SK-N-SH treated with all-trans-retinoic acid at 6 μM for 48 hours (cell line): ENCODE results near the gene UBE4A.

Experiments
- ATAC-seq: fragments of 200-7000 bp; cut with Tn5 transposase; 3 replicates; pipeline ENCODE4 v1.9.1; 2020; ENCODE audit warnings: mild to moderate bottlenecking, moderate library complexity
- ARNTL ChIP-seq: fragments of 450-650 bp; formaldehyde crosslinking; IDR thresholded peaks from 2 replicates; pipeline ENCODE4 v1.5.0; 2020; ENCODE audit warnings: low read depth, mild to moderate bottlenecking, moderate library complexity, borderline replicate concordance
- CSDC2 ChIP-seq: fragments of 250-450 bp; sonication (Bioruptor Pico); IDR thresholded peaks from 2 replicates; pipeline ENCODE4 v1.5.0; 2020; ENCODE audit warnings: mild to moderate bottlenecking, moderate library complexity
- ESRRG ChIP-seq: fragments of 250-450 bp; sonication (Bioruptor Pico); IDR thresholded peaks from 2 replicates; pipeline ENCODE4 v1.6.1; 2021; ENCODE audit warnings: mild to moderate bottlenecking
- ISL1 ChIP-seq: fragments of 250-450 bp; sonication (Bioruptor Pico); IDR thresholded peaks from 2 replicates; pipeline ENCODE4 v2.1.2; 2022; ENCODE audit warnings: mild to moderate bottlenecking, moderate library complexity
- PPARA ChIP-seq: fragments of 250-450 bp; sonication (Bioruptor Pico); IDR thresholded peaks from 2 replicates; pipeline ENCODE4 v1.5.0; 2020; ENCODE audit warnings: mild to moderate bottlenecking, borderline replicate concordance
- RARB ChIP-seq: fragments of 250-450 bp; sonication (Bioruptor Pico); IDR thresholded peaks from 2 replicates; pipeline ENCODE4 v1.8.0; 2021; ENCODE audit warnings: mild to moderate bottlenecking, moderate library complexity
- SNAI2 ChIP-seq: fragments of 250-450 bp; sonication (Bioruptor Pico); IDR thresholded peaks from 2 replicates; pipeline ENCODE4 v1.5.0; 2020; ENCODE audit warnings: mild to moderate bottlenecking, moderate library complexity
- TOX ChIP-seq: fragments of 250-450 bp; sonication (Bioruptor Pico); IDR thresholded peaks from 2 replicates; pipeline ENCODE4 v1.8.0; 2021; ENCODE audit warnings: mild to moderate bottlenecking, moderate library complexity, borderline replicate concordance
- ZC3H10 ChIP-seq: fragments of 250-450 bp; sonication (Bioruptor Pico); IDR thresholded peaks from 2 replicates; pipeline ENCODE4 v1.5.1; 2021; ENCODE audit warnings: mild to moderate bottlenecking, moderate library complexity
- ZFP3 ChIP-seq: fragments of 250-450 bp; sonication (Bioruptor Pico); IDR thresholded peaks from 2 replicates; pipeline ENCODE4 v1.5.0; 2020; ENCODE audit warnings: mild to moderate bottlenecking, moderate library complexity
- ZFP30 ChIP-seq: fragments of 450-650 bp; formaldehyde crosslinking; IDR thresholded peaks from 2 replicates; pipeline ENCODE4 v1.5.0; 2022; ENCODE audit warnings: mild to moderate bottlenecking, moderate library complexity
- ZNF565 ChIP-seq: fragments of 450-650 bp; formaldehyde crosslinking; conservative IDR thresholded peaks from 2 replicates; pipeline ENCODE4 v1.5.0; 2020; ENCODE audit warnings: low read depth, mild to moderate bottlenecking, moderate library complexity
- ZNF8 ChIP-seq: fragments of 450-650 bp; formaldehyde crosslinking; IDR thresholded peaks from 2 replicates; pipeline ENCODE4 v1.5.0; 2020; ENCODE audit warnings: mild to moderate bottlenecking, moderate library complexity
- TF ChIP-seq, protein P1 (sequence below): fragments of 250-450 bp; sonication (Bioruptor Pico); IDR thresholded peaks from 2 replicates; pipeline ENCODE4 v1.5.0; 2020; ENCODE audit warnings: mild to moderate bottlenecking, moderate library complexity
- TF ChIP-seq, protein P2 (sequence below): fragments of 250-450 bp; sonication (Bioruptor Pico); IDR thresholded peaks from 2 replicates; pipeline ENCODE4 v1.8.0; 2020; ENCODE audit warnings: mild to moderate bottlenecking, moderate library complexity, borderline replicate concordance
- TF ChIP-seq, protein P3 (sequence below): fragments of 250-450 bp; sonication (Bioruptor Pico); IDR thresholded peaks from 2 replicates; pipeline ENCODE4 v1.5.1; 2021; ENCODE audit warnings: mild to moderate bottlenecking, moderate library complexity
- TF ChIP-seq, protein P4 (sequence below): fragments of 250-450 bp; sonication (Bioruptor Pico); IDR thresholded peaks from 2 replicates; pipeline ENCODE4 v1.5.1; 2020; ENCODE audit warnings: low read depth, mild to moderate bottlenecking, moderate library complexity

Gene UBE4A

DNA sequence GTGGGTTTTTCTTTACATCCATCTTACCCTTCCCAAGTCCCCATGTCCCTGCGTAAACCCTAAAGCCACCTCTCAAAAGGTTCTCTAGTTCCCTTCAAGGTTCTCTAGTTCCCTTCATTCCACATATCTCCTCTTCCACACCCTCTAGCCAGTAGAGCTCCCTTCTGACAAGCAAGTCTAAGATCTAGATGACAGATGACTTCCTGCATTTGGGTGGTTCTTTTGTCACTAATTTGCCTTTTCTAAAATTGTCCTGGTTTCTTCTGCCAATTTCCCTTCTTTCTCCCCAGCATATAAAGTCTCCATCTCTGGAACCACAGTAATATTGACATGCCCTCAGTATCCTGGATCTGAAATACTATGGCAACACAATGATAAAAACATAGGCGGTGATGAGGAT is 47.1 kb upstream of the UBE4A start (continued):
- TF ChIP-seq, protein P1, sequence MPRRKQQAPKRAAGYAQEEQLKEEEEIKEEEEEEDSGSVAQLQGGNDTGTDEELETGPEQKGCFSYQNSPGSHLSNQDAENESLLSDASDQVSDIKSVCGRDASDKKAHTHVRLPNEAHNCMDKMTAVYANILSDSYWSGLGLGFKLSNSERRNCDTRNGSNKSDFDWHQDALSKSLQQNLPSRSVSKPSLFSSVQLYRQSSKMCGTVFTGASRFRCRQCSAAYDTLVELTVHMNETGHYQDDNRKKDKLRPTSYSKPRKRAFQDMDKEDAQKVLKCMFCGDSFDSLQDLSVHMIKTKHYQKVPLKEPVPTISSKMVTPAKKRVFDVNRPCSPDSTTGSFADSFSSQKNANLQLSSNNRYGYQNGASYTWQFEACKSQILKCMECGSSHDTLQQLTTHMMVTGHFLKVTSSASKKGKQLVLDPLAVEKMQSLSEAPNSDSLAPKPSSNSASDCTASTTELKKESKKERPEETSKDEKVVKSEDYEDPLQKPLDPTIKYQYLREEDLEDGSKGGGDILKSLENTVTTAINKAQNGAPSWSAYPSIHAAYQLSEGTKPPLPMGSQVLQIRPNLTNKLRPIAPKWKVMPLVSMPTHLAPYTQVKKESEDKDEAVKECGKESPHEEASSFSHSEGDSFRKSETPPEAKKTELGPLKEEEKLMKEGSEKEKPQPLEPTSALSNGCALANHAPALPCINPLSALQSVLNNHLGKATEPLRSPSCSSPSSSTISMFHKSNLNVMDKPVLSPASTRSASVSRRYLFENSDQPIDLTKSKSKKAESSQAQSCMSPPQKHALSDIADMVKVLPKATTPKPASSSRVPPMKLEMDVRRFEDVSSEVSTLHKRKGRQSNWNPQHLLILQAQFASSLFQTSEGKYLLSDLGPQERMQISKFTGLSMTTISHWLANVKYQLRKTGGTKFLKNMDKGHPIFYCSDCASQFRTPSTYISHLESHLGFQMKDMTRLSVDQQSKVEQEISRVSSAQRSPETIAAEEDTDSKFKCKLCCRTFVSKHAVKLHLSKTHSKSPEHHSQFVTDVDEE (CRISPR knock-in tag): no peak
- TF ChIP-seq, all 23 proteins: peak for 0

DNA sequence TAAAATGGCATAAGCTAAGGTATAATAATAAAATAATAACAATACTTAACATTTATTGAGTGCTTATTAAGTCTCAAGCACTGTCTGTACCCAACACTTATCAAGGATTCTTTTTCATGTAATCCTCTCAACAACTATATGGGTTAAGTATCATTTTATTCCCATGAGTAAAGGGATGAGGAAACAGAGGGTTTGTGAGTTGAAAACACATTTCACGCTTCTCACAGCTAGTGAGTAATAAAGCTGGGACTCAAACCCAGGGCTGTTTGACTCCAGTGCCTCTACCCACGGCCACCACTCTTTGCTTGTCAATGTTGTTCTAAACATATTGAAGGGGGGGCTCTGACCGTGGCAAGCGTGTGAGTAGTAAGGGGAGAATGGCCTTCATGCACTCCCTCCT is 46.2 kb upstream of the UBE4A start:
- TF ChIP-seq CSDC2 (CRISPR knock-in tag) (no peak), TOX (CRISPR knock-in tag) (no peak), ZNF8 (CRISPR knock-in tag) (no peak), ZFP3 (CRISPR knock-in tag) (no peak), PPARA (CRISPR knock-in tag) (no peak), RARB (CRISPR knock-in tag) (no peak)
- TF ChIP-seq, protein P1 (CRISPR knock-in tag): no peak
- TF ChIP-seq, protein P2, sequence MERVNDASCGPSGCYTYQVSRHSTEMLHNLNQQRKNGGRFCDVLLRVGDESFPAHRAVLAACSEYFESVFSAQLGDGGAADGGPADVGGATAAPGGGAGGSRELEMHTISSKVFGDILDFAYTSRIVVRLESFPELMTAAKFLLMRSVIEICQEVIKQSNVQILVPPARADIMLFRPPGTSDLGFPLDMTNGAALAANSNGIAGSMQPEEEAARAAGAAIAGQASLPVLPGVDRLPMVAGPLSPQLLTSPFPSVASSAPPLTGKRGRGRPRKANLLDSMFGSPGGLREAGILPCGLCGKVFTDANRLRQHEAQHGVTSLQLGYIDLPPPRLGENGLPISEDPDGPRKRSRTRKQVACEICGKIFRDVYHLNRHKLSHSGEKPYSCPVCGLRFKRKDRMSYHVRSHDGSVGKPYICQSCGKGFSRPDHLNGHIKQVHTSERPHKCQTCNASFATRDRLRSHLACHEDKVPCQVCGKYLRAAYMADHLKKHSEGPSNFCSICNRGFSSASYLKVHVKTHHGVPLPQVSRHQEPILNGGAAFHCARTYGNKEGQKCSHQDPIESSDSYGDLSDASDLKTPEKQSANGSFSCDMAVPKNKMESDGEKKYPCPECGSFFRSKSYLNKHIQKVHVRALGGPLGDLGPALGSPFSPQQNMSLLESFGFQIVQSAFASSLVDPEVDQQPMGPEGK: no peak
- TF ChIP-seq, all 23 proteins: peak for 0
- ATAC-seq: no peak

DNA sequence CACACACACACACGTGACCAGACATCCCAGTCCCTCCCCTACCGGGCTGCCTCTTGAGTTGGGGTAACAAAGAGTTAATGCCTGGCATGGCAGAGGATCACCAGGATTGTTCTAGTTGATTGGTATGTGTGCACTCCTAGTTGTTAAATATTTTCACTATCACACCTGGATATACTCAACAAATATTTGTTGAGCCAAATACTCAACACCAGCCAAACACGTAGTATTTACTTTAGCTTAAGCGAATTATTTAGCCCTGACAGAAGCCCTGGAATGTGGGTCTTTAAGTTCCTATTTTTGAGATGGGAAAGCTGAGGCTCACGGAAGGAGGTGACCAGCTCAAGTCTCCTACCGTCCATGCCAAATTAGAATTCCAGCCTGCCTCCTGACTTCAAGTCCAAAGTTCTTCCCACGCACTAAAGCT is 44.4 kb upstream of the UBE4A start:
- TF ChIP-seq TOX (CRISPR knock-in tag) (no peak), SNAI2 (CRISPR knock-in tag) (no peak), ARNTL (no peak), ISL1 (CRISPR knock-in tag) (no peak), ZC3H10 (CRISPR knock-in tag) (no peak), ZFP30 (CRISPR knock-in tag) (no peak)
- TF ChIP-seq, protein P3, sequence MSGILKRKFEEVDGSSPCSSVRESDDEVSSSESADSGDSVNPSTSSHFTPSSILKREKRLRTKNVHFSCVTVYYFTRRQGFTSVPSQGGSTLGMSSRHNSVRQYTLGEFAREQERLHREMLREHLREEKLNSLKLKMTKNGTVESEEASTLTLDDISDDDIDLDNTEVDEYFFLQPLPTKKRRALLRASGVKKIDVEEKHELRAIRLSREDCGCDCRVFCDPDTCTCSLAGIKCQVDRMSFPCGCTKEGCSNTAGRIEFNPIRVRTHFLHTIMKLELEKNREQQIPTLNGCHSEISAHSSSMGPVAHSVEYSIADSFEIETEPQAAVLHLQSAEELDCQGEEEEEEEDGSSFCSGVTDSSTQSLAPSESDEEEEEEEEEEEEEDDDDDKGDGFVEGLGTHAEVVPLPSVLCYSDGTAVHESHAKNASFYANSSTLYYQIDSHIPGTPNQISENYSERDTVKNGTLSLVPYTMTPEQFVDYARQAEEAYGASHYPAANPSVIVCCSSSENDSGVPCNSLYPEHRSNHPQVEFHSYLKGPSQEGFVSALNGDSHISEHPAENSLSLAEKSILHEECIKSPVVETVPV (CRISPR knock-in tag): no peak
- TF ChIP-seq, protein P2: no peak
- TF ChIP-seq, protein P4, sequence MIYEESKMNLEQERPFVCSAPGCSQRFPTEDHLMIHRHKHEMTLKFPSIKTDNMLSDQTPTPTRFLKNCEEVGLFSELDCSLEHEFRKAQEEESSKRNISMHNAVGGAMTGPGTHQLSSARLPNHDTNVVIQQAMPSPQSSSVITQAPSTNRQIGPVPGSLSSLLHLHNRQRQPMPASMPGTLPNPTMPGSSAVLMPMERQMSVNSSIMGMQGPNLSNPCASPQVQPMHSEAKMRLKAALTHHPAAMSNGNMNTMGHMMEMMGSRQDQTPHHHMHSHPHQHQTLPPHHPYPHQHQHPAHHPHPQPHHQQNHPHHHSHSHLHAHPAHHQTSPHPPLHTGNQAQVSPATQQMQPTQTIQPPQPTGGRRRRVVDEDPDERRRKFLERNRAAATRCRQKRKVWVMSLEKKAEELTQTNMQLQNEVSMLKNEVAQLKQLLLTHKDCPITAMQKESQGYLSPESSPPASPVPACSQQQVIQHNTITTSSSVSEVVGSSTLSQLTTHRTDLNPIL (CRISPR knock-in tag): no peak
- no peak for ATAC-seq

DNA sequence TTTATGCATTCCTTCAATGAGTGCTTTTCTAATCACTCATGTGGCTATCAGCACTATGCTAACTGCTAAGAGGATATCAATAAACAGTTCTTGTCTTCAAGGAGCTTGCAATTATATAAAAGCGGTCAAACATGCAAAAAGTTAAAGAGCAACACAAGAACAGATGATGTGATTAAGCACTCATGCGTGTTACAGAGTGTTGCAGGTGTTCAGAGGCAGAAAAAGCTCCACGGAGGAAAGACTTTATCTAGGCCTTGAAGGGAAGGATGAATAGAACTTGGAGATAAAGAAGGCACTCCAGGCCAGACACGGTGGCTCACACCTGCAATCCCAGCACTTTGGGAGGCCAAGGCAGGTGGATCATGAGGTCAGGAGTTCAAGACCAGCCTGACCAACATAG is 41.3 kb upstream of the UBE4A start:
- no peak for ATAC-seq
- TF ChIP-seq ZFP3 (CRISPR knock-in tag): no peak
- no peak for TF ChIP-seq ZNF565 (CRISPR knock-in tag)
- TF ChIP-seq ESRRG (CRISPR knock-in tag): no peak
- no peak for TF ChIP-seq ISL1 (CRISPR knock-in tag)
- TF ChIP-seq RARB (CRISPR knock-in tag): no peak
- TF ChIP-seq, protein P4 (CRISPR knock-in tag): no peak
- no peak for TF ChIP-seq ZC3H10 (CRISPR knock-in tag)
- no peak for TF ChIP-seq ZNF8 (CRISPR knock-in tag)
- TF ChIP-seq, protein P1 (CRISPR knock-in tag): no peak
- TF ChIP-seq CSDC2 (CRISPR knock-in tag): no peak
